ENCODE data around the gene PRR7. TPM values are rescaled to one million over a fixed set of nuclear protein-coding genes. Genes with fewer than 3 reads are reported as not detected.

Gene PRR7
- total RNA-seq, 4 donors from 2014 or later = 1.6 to 2.7 (median 2.2) TPM; not detected in 1

DNA sequence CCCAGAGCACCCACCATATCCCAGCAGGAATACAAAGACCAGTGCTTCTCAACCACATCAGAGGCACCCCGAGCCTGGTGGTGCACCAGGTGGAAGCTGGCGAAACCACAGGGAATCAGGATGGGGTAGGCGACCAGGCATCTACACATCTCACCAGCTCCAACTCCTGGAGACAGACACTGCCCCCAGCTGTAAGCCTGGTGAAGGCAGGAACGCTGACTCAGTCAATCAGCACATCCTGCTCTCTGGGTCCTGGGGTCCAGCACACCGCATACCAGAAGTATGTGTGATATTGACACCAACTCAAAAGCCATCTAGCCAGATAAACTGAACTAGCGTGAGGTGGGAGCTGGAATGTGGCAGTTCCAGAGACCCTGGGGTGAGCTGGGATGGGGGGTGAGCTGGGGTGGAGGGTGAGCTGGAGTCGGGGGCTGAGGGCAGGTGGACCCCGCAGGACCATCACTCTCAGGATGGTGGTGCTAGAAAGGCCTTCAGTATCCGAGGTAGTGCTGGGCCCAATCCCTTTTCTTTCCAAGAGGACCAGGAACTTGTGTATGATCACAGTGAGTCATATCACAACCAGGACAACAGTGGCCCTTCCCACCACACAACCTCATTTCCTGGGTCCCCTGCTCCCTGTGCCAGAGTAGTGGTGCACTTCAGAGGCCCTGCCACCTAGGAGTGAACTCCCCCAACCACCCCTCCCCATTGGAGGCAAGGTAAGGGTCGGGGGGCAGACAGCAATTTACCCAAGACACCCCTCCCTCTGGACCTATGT lies 24.3 kb downstream of the PRR7 start:
- peak overlapping the region in 1 of 2 donors; percentile 89 for H3K4me3 ChIP-seq
- ATAC-seq = no peak
- no peaks in the 10 kb centered on the region for H3K27me3 ChIP-seq
- H3K27ac ChIP-seq = peak overlapping the region in 3 of 4 donors; percentile 91 to 99 (median 95)
- H3K9me3 ChIP-seq = no peaks in the 10 kb centered on the region
- peaks cover 0 to 33% of the 10 kb centered on the region in 2 donors for H3K36me3 ChIP-seq
- TF ChIP-seq POLR2A (IDR thresholded peaks at IDR 0.05) (no peak), POLR2AphosphoS5 (IDR thresholded peaks at IDR 0.05) (no peak), EP300 (IDR thresholded peaks at IDR 0.05) (no peak)
- TF ChIP-seq, protein P1, sequence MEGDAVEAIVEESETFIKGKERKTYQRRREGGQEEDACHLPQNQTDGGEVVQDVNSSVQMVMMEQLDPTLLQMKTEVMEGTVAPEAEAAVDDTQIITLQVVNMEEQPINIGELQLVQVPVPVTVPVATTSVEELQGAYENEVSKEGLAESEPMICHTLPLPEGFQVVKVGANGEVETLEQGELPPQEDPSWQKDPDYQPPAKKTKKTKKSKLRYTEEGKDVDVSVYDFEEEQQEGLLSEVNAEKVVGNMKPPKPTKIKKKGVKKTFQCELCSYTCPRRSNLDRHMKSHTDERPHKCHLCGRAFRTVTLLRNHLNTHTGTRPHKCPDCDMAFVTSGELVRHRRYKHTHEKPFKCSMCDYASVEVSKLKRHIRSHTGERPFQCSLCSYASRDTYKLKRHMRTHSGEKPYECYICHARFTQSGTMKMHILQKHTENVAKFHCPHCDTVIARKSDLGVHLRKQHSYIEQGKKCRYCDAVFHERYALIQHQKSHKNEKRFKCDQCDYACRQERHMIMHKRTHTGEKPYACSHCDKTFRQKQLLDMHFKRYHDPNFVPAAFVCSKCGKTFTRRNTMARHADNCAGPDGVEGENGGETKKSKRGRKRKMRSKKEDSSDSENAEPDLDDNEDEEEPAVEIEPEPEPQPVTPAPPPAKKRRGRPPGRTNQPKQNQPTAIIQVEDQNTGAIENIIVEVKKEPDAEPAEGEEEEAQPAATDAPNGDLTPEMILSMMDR (IDR thresholded peaks at IDR 0.05) = no peak
- H3K4me1 ChIP-seq = peaks cover 0 to 76% (median 46%) of the 10 kb centered on the region in 3 donors
- 70% methylated on average over 4 of the region's 10 CpGs; no CpG with 5 or more reads in 1 of the 2 donors for WGBS, 2 donors (ENCODE audit: low coverage in 1 of 2)

DNA sequence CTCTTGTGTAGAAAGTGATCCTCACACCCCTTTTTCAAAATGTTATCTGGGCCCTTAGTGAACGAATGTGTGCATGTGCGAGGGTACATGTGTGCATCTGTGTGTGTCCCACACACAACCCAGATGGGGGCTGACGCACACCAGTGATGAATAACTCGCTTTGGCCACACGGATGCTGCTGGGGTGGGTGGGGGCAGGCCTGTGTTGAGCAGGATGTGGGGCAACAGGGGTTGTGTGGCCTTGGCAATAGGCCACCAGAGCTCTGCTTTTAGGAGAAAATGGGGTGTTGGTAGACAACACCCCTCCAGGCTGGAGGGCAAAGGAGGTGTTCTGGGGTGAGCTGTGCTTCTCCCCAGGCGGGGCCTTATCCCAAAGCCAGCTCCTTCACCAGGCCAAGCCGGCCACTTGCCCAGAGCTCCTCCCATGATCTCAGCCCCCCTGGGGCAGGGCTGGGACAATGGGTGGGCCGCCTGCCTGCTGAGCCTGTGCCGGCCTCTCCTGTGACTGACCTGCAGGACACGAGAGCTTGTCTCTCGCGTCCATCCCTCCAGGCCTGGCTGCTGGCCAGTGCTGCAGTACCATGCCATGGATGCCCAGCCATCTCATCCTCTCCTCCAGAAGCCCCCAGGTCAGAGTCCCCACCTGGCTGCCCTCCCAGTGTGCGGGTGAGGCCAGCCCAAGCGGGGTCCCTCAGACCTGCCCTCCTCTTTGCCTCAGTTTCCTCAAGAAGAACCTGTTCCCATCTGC lies 25.2 kb downstream of the PRR7 start:
- peak overlapping the region in 3 of 4 donors; percentile 91 to 99 (median 95) for H3K27ac ChIP-seq
- H3K9me3 ChIP-seq = no peaks in the 10 kb centered on the region

DNA sequence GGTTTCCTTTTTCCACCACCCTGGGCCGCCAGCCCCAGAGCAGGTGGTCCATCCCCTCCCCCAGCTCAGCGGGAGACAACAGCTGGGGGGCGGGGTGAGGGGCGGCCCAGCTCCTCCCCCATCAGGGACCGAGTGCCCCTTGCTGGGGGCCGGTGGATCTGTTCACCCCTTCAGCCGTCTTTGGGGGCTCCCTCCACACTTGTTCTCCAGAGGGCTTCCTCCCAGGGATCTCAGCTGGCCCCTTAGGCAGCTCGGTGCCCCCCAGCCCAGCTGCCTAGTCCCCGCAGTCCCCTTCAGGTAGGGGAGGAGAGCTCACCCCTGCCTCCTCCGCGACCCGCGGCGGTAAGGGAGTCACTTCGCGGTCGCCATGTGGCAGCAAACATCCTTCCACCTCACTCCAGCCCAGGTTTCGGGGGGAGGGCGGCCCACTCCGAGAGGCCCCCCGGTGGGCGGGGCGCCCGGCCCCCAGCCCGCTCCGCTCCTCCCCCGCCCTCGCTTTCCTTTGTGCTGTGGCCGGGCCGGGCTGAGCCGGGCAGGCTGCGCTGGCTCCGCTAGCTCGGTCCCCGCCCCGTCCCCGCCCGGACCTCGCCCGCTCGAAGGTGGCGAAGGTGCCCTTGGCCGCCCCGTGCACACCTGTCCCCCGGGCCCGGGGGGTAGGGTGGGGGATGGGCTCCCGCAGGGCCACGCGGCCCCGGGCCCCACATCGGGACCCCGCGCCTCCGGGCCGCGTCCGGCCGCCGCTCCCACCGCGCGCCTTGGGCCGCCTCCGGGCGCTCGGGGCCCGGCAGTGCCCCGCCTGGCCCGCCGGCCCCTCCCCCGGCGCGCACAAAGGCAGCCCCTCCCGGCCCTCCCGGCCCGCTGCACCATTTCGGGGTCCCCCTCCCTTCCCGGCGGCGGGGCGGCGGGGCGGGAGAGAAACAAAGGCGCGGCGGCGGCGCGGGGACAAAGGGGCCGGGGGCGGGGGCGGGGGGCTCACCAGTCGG lies 26.1 kb downstream of the PRR7 start:
- peaks cover 0 to 94% (median 62%) of the 10 kb centered on the region in 3 donors for H3K4me1 ChIP-seq
- peak overlapping the region; percentile 57 to 89 for H3K4me3 ChIP-seq
- H3K9me3 ChIP-seq = no peaks in the 10 kb centered on the region
- peak overlapping the region; percentile 74 to 99 (median 93) for H3K27ac ChIP-seq
- peaks cover 0 to 15% of the 10 kb centered on the region in 2 donors for H3K36me3 ChIP-seq
- no peaks in the 10 kb centered on the region for H3K27me3 ChIP-seq
- 17% methylated on average over 1 of the region's 93 CpGs; no CpG with 5 or more reads in 1 of the 2 donors for WGBS, 2 donors (ENCODE audit: low coverage in 1 of 2)
- TF ChIP-seq POLR2A (IDR thresholded peaks at IDR 0.05) = peak in 1 of 2 donors; percentile 16
- TF ChIP-seq EP300 (IDR thresholded peaks at IDR 0.05) = no peak
- no peak for TF ChIP-seq POLR2AphosphoS5 (IDR thresholded peaks at IDR 0.05)
- TF ChIP-seq, protein P1 (IDR thresholded peaks at IDR 0.05) = peak in 1 of 4 experiments; percentile 18
- no peak for ATAC-seq

More for the DNA sequence above, 25.2 kb downstream of the PRR7 start:
- H3K4me3 ChIP-seq = peak overlapping the region; percentile 57 to 89
- H3K27me3 ChIP-seq = no peaks in the 10 kb centered on the region
- H3K4me1 ChIP-seq = peaks cover 0 to 84% (median 53%) of the 10 kb centered on the region in 3 donors
- H3K36me3 ChIP-seq = peaks cover 0 to 24% of the 10 kb centered on the region in 2 donors
- peak; percentile 30 for ATAC-seq
- WGBS, 2 donors (ENCODE audit: low coverage in 1 of 2) = 0 to 23% methylated on average over 3 to 4 of the region's 14 CpGs
- TF ChIP-seq EP300 (IDR thresholded peaks at IDR 0.05) (no peak), POLR2A (IDR thresholded peaks at IDR 0.05) (no peak), POLR2AphosphoS5 (IDR thresholded peaks at IDR 0.05) (no peak)
- TF ChIP-seq, protein P1 (IDR thresholded peaks at IDR 0.05) = no peak

GRCh38 chr5:177473443-177474001 lies 26.9 kb downstream of the PRR7 start, which contains the start of gene DBN1:
Gene DBN1 (minus strand): TSS chr5:177473634. CDS start chr5:177473521, 113 bp downstream.
- 0% methylated on average over 1 to 2 of the region's 69 CpGs for WGBS, 2 donors (ENCODE audit: low coverage in 1 of 2)
- Histone ChIP-seq H3K27ac (peak within 1 kb of the TSS; percentile 74 to 99 (median 93)), H3K4me1 (peaks cover 0 to 96% (median 69%) of the 10 kb centered on the region in 3 donors), H3K27me3 (no peaks in the 10 kb centered on the region), H3K4me3 (peak within 1 kb of the TSS; percentile 57 to 89), H3K36me3 (peaks cover 0 to 7% of the 10 kb centered on the region in 2 donors), H3K9me3 (no peaks in the 10 kb centered on the region)
- peak; percentile 65 for ATAC-seq
- peak in 1 of 2 donors; percentile 10 for TF ChIP-seq POLR2A (IDR thresholded peaks at IDR 0.05)
- TF ChIP-seq, protein P1 (IDR thresholded peaks at IDR 0.05) = no peak
- TF ChIP-seq POLR2AphosphoS5 (IDR thresholded peaks at IDR 0.05) = peak; percentile 14
